Cortex of kidney (tissue), 1 donor: ENCODE measurements around the gene LRP3.
"Not testable (repeated sequence)": the region's sequence is repeated elsewhere in the genome, so short reads cannot be mapped to it uniquely, and the experiment has no call there.

ENCODE experiments used
- DNase-seq: peaks from one replicate; lab custom pipeline; 2025; lab: John Stamatoyannopoulos, UW

The LRP3 gene

GRCh38 chr19:33202546-33203507 is 8.7 kb downstream of the LRP3 start:
- no peak for DNase-seq

- no peak for DNase-seq
These were observed 9.4 kb downstream of the LRP3 start for GRCh38 chr19:33203529-33203928.

- no peak for DNase-seq
These were observed 10.2 kb downstream of the LRP3 start for GRCh38 chr19:33204136-33204973.

GRCh38 chr19:33205110-33205509 is 11.0 kb downstream of the LRP3 start:
- DNase-seq = no peak

DNA sequence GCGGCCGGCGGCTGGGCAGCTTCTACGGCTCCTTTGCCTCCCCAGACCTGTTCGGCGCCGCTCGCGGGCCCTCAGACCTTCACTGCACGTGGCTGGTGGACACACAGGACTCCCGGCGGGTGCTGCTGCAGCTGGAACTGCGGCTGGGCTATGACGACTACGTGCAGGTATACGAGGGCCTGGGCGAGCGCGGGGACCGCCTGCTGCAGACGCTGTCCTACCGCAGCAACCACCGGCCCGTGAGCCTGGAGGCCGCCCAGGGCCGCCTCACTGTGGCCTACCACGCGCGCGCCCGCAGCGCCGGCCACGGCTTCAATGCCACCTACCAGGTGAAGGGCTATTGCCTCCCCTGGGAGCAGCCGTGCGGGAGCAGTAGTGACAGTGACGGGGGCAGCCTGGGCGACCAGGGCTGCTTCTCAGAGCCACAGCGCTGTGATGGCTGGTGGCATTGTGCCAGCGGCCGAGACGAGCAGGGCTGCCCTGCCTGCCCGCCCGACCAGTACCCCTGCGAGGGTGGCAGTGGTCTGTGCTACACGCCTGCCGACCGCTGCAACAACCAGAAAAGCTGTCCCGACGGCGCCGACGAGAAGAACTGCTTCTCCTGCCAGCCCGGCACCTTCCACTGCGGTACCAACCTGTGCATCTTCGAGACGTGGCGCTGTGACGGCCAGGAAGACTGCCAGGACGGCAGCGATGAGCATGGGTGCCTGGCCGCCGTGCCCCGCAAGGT is 11.6 kb downstream of the LRP3 start:
- no peak for DNase-seq

DNA sequence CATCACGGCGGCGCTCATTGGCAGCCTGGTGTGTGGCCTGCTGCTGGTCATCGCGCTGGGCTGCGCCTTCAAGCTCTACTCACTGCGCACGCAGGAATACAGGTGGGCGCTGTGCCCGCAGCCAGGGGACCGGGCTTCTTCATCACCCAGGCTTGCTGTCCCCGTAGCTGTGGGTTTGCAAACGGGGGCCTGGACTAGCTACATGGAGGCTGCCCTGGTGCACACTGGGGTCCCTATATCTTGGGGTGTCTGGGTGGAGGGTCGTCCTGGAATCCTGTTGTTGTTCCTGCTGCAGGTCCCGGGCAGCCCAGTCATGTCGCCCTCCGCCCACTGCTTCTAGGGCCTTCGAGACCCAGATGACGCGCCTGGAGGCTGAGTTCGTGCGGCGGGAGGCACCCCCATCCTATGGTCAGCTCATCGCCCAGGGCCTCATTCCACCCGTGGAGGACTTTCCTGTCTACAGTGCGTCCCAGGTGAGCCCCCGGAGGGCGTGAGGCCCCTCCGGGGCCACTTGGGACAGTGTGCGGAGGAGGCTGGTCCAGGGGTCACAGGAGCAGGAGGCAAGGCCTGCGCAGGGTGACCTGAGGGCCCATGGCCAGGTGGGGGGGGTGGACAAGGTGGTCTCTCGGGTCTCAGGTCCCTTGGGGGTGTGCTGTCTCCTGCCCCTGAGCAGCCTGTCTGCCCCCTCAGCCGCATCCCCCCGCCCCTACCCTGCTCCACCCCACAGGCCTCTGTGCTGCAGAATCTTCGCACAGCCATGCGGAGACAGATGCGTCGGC is 12.3 kb downstream of the LRP3 start:
- no peak for DNase-seq

DNA sequence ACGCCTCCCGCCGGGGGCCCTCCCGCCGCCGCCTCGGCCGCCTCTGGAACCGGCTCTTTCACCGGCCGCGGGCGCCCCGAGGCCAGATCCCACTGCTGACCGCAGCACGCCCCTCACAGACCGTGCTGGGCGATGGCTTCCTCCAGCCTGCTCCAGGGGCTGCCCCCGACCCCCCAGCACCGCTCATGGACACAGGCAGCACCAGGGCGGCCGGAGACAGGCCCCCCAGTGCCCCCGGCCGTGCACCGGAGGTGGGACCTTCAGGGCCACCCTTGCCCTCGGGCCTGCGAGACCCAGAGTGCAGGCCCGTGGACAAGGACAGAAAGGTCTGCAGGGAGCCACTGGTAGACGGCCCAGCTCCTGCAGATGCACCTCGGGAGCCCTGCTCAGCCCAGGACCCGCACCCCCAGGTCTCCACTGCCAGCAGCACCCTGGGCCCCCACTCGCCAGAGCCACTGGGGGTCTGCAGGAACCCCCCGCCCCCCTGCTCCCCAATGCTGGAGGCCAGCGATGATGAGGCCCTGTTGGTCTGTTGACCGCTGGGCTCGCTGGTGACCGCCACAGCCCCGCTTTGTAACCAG is 13.0 kb downstream of the LRP3 start:
- no peak for DNase-seq

- no peak for DNase-seq
These were observed 13.8 kb downstream of the LRP3 start for GRCh38 chr19:33207903-33208302.

DNA sequence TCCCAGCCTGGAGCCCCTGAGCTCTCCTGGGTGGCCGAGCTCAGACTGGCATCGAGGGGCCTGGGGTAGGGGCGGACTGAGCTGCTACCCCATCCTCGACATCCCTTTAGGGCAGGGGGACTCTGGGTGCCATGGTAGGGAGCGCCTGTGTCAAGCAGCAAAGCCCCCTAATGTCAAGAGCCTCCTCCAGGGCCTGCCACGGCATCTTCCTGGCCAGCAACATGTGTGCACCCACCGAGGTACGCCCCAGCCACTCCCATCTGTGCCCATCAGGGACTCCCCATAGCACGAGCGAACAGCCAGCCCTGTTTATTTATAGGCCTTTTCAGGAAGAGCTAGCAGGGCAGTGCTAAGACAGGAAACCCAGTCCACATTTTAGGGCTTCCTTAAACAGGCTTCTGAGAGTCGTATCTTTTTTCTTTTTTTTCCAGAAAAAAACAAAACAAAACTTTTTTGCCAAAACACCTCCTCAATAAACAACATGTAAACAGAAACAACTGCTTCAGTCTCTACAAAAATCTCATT is 14.3 kb downstream of the LRP3 start:
- no peak for DNase-seq

DNA sequence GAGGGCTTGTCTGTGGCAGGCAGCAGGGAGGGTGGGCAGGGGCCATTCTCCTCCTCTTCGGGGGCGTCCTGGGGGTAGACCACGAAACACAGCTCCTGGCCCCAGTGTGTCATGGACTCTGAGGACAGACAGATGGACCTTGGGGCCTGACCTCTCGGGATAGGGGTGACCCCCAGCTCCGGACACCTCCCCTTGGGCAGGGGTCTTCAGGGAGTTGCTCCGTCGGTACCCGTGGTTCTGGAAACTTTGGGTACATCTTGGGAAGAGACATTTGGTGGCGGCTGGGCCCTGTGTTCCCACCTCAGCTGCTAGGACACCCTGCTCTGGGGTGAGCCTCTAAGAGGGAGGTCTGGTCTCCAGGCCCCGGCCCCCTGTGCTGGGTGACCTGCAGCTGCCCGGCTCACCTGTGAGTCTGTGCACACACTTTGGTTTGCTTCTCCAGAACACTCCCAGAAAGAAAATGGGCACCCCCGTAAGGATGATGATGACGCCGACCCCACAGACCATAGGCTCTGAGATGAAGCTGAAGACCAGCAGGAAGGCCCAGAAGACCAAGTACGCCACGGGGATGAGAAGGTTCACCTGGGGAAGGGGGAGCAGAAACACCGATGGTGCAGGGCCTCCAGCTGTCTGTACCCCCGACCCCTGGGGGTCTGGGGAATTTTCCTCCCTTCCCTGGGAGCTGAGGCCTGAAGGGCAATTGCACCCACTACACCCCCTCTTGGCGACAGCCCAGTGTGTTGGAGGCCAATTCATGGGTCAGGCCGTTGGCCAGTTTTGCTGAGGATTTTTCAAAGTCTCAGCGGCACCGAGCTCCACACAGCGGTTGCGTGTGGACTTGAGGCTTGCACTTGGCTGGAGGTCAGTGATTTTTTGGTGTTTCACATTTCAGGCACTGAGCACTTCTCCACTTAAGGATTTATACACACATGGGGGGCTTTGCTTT is 15.0 kb downstream of the LRP3 start:
- no peak for DNase-seq

DNA sequence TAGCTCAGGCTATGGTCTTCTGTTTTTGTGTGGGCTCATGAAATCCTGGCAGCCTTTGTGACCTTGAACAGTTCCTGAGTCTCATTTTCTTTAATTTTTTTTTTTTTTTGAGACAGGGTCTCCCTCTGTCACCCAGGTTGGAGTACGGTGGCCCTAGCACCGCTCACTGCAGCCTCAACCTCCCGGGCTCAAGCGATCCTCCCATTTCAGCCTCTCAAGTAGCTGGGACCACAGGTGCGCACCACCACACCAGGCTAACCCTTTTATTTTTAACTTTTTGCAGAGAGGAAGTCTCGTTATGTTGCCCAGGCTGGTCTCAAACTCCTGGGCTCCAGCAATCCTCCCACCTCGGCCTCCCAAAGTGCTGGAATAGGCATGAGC is 15.7 kb downstream of the LRP3 start:
- not testable (repeated sequence) for DNase-seq

DNA sequence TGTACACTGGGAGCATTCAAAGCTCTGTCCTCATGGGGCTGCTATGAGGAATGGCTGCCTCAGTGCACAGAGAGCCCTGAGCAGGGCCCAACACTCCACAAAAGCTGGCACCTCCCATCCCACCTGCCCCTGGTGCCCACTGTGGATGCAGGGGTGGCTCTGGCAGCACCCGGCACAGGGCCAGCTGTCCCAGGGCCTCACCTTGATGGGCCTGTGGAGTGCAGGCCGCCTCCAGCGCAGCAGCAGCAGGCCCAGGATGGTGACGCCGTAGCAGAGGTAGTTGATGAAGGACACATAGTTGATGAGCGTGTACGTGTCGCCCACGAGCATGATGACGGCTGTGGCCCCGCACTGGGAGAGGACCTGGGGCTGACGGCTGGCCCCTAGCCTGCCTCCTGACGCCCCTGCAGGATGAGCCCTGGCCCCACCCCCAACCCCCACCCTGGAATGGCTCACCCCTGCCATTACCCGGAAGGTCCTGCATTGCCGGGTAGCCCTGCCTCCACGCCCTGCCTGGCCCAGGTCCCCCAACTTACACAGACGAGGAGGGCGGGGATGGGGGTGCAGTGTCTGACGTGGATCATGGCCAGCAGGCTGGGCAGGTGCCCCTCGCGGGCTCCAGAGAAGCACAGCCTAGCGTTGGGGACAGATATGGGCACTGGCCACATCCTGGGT is 16.3 kb downstream of the LRP3 start:
- DNase-seq = no peak

- DNase-seq = no peak
These were observed 17.8 kb downstream of the LRP3 start for GRCh38 chr19:33211794-33212435.

DNA sequence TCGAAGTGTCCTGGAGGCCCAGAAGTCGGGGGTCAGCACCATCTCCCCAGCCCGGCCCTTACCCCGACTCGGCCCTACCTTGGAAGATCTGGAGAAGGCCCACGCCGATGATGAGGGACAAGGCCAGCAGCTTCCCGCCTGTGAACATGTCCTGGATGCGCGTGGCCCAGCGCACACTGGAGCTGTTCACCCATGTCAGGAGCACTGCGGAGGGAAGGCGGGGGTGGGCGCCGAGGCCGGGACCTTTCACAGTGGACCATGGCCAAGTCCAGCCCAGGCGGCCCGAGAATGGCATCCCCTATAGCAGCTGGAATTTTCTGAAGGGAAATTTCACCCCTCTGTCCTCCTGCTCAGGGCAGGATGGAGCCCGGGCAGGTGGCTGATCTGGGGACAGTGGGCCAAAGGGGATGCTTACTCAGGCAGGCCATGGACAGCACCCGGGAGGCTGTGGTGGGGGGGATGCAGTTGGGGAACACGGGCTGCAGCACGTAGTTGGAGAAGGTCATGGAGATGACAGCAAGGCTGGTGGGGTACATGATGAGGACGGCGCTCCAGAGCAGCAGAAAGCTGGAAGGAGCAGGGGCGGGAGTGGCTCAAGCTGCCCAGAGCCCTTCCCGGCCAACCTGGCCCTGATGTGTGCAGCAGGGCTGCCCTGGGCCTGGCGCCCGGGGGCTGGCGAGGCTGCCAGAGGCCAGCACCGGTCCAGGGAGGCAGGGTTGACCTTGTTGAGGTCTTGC is 18.5 kb downstream of the LRP3 start:
- DNase-seq = no peak

GRCh38 chr19:33214596-33214995 is 20.5 kb downstream of the LRP3 start:
- no peak for DNase-seq

DNA sequence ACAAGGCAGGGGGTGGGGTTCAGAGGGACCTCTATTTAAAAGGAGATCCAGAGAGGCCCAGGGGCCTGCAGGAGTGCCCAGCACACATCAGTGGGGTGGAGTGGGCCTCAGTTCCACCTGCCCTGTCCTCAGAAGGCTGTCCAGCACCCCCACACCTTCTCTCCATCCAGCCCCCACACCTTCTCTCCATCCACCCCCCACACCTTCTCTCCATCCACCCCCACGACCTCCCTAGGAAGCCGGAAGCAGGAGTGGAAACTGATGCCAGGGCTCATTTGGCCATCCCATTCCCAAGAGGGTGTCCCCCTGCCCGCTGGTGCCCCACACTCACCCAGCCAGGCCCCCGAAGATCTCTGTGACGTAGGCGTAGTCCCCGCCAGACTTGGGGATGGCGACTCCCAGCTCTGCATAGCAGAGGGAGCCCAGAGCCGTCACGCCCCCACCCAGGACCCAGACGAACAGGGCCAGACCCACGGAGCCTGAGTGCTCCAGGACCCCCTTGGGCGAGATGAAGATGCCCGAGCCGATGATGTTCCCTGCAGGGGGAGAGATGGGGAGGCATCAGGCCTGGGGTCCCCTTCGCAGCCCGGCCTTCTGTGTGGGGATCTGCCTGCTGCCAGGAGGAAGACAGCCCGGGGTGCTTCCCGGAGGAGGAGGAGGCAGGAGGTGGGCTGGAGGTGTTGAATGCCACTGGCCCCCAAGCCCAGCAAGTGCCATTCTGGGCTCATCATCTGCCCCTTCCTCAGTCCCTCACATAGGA is 21.5 kb downstream of the LRP3 start:
- DNase-seq = no peak

DNA sequence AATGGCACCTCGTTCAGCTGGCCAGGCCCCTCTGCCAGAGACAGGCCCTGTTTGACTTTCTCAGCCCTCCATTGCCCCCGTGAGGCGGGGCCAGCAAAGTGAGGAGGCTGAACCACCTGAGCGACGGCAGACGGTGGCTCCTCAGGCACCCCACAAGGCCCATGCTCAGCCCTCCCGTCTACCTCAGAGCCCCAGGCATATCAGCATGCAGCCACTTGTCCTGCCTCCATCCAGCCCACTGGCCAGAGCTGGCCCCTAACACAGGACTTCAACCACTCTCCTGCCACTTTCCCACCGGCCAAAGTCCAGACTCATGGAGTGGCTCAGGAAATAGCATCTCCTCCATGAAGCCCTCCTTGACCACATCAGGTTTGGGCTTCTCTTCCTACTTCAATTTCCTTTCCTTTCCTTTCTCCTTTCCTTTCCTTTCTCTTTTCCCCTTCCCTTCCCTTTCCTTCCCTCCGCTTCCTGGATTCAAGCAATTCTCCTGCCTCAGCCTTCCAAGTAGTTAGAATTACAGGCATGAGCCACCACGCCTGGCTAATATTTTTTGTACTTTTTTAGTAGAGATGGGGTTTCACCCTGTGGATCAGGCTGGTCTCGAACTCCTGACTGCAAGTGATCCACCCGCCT is 22.2 kb downstream of the LRP3 start:
- no peak for DNase-seq
